Right cardiac atrium (tissue), 5 donors: ENCODE measurements around the gene TMEM120B. TPM values are rescaled to one million over a fixed set of nuclear protein-coding genes. Genes with fewer than 3 reads are reported as not detected.
"Not testable (repeated sequence)": the region's sequence is repeated elsewhere in the genome, so short reads cannot be mapped to it uniquely, and the experiment has no call there.

Experiments
- ATAC-seq, 2 donors: fragments of 200-7000 bp; cut with Tn5 transposase; one replicate each; pipeline versions ENCODE4 v1.8.0 to v1.9.1; 2020; ENCODE audit warnings: moderate library complexity in 2 of 2, mild to moderate bottlenecking in 1 of 2
- DNase-seq, 3 donors: peaks; one replicate each; pipeline ENCODE4 v3.0.0-alpha.2; 2020
- H3K27ac ChIP-seq: one replicate; pipeline ENCODE4 v1.5.1; 2013; ENCODE audit warnings: mild to moderate bottlenecking, low read length, control low read depth, moderate library complexity
- H3K27me3 ChIP-seq: one replicate; pipeline ENCODE4 v1.6.1; 2013; ENCODE audit not compliant: control insufficient read depth, insufficient read depth
- H3K4me1 ChIP-seq: one replicate; pipeline ENCODE4 v1.6.1; 2013; ENCODE audit warnings: low read length; ENCODE audit not compliant: control insufficient read depth, insufficient read depth
- H3K4me3 ChIP-seq: one replicate; pipeline ENCODE4 v1.5.1; 2013; ENCODE audit warnings: low read length, control low read depth
- H3K9me3 ChIP-seq: one replicate; pipeline ENCODE4 v1.6.1; 2013; ENCODE audit warnings: low read length; ENCODE audit not compliant: control insufficient read depth
- WGBS: extraction: QIAGEN DNeasy Blood & Tissue Kit; methylation state at CpG from one replicate; pipeline ENCODE4 v1.1.7; 2013; 5-methylcytosine and 5-hydroxymethylcytosine counted together
- intact Hi-C, 4 donors: fragments of 100-400 bp; cut with DNase I; formaldehyde crosslinking; loops; one replicate each; pipeline versions ENCODE4 v1.11.0 to v1.14.0; 2022 to 2023
- polyA plus RNA-seq: library from polyadenylated mRNA; stranded (reverse); fragments of 200-250 nt; gene quantifications from one replicate; pipeline ENCODE4 v1.2.3, GENCODE V29; 2013
- total RNA-seq, 4 donors: library from RNA; stranded (reverse); fragmentation: NEBNext Ultra II Directional; extraction: Animal tissue kit (Norgen Biotek cat#: 25700); gene quantifications; one replicate each; pipeline ENCODE4 v1.2.1, GENCODE V29; 2021
- donor health status: healthy with polysubstance abuse.
- donor health status: DM: no; HTN: yes; CAD: no.
- donor health status: DM: no; HTN: no; CAD: no.
- donor health status: DM: no; HTN: yes; CAD: no; lungs with severe emphysema.
- donor health status: DM: yes; HTN: yes; CAD: no.

Gene TMEM120B
- total and polyA plus RNA-seq, 5 donors = 5.8 to 7.6 (median 6.7) TPM

DNA sequence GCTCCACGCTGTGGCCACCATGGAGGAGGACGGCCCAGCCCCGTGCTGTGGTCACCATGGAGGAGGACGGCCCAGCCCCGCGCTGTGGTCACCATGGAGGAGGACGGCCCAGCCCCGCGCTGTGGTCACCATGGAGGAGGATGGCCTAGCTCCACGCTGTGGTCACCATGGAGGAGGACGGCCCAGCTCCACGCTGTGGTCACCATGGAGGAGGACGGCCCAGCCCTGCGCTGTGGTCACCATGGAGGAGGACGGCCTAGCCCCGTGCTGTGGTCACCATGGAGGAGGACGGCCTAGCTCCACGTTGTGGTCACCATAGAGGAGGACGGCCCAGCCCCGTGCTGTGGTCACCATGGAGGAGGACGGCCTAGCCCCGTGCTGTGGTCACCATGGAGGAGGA lies 46.0 kb downstream of the TMEM120B start:
- ATAC-seq, H3K9me3 ChIP-seq, intact Hi-C loops, H3K27me3 ChIP-seq, H3K4me3 ChIP-seq, DNase-seq, H3K27ac ChIP-seq, H3K4me1 ChIP-seq: not testable (repeated sequence)
- 94% methylated on average over 22 of the region's 22 CpGs for WGBS

DNA sequence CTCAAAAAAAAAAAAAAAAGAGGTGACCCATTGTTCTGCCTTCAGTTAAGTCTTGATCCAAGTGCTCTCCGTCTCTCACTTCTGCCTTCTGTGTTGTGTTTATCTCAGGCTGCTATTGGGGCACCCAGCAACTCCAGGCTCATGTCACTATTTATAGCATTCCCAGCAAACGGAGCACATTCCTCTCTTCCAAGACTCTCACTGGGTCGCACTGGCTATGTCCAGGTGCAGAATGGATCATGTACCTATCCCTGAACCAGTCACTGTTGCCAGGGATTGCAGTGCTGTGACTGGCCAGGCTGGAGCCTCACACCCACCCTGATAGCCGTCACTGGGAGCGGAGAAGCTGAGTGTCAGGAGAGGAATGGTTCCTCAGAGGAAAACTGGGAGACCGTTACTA lies 49.7 kb downstream of the TMEM120B start:
- H3K4me3 ChIP-seq = no peak overlapping the region
- 52% methylated on average over 6 of the region's 6 CpGs for WGBS
- no peaks in the 10 kb centered on the region for H3K9me3 ChIP-seq
- H3K27me3 ChIP-seq = no peaks in the 10 kb centered on the region
- DNase-seq = peak in 1 of 3 donors; percentile 18
- ATAC-seq = peak; percentile 63 to 71
- H3K4me1 ChIP-seq = no peaks in the 10 kb centered on the region
- H3K27ac ChIP-seq = no peak overlapping the region
- intact Hi-C loops = no loop called here

DNA sequence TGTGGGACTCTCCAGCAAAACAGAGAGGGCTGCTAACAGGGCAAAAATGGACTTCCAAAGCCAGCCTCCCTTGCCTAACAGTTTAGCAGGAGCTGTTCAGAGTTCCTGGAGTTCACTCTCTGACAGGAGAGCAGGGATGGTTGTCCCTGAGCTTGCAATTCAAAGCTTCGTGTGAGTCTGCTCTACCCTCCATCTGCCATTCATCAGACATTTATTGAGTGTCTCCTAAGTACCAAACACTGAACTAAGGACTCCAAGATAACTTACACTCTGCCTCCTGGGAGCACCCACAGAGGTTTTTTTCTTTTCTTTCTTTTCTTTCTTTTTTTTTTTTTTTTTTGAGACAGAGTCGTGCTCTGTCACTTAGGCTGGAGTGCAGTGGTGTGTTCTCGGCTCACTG lies 52.3 kb downstream of the TMEM120B start:
- Histone ChIP-seq H3K27ac (no peak overlapping the region), H3K4me3 (no peak overlapping the region), H3K9me3 (no peaks in the 10 kb centered on the region), H3K27me3 (no peaks in the 10 kb centered on the region), H3K4me1 (peaks cover 7% of the 10 kb centered on the region)
- ATAC-seq (no peak), DNase-seq (no peak)
- intact Hi-C loops = no loop called here
- WGBS = 94% methylated on average over 3 of the region's 3 CpGs

DNA sequence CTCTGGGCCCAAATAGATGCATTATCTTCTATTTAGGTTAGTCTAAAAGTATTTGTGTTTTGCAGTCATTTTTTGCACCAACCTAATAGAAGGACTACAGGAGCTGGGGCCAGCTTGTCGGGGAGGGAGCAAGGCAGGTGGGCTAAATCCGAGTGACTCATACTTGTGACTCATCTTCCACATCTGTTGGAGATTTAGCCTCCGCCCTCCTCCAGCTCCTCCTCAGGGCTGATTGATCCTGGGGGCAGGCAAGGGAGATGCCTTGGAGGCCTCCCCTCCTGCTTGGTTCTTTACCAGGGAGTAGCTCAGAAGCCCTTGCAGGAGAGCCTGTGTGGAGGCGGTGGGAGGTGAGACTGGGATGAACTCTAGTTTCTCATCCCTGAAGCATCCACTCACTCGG lies 53.0 kb downstream of the TMEM120B start:
- Histone ChIP-seq H3K9me3 (no peaks in the 10 kb centered on the region), H3K27me3 (no peaks in the 10 kb centered on the region), H3K4me3 (no peak overlapping the region), H3K27ac (no peak overlapping the region), H3K4me1 (peaks cover 10% of the 10 kb centered on the region)
- WGBS = 84% methylated on average over 5 of the region's 5 CpGs
- intact Hi-C loops = no loop called here
- ATAC-seq = no peak
- peak in 1 of 3 donors; percentile 3 for DNase-seq

DNA sequence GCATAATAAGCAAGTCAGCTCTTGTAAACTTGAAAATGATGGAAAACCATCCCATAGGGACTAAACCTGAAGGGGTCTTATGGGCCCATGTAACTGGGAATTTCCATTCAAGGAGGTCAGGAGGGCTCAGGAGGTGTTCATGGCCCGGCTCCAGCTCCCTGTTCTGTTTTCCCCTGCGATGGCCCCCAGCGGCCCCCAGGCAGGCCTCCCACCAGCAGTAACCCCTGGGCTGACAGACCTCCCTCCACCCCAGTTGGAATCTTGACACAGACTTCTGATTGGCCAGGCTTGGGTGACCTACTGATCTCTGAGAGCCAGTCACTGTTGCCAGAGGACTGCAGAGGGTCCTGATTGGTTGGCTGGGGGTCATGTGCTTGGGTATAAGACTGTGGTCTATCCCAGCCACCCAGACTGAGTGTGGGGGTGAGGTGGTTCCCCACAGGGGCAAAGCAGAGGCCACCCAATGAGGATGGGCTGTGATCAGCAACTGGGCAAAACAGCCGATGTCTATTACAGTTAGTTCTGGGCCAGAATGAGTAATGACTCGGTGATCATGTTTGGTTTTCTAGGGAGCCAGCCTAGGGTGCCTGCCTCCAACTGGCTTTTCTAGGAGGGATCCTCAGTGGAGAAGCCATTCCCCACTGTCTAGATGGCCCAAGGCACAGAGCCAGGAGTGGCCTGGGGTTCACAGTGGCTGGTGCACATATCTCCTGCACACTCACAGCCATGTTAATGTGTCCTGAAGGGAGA lies 53.9 kb downstream of the TMEM120B start:
- intact Hi-C loops = no loop called here
- H3K4me3 ChIP-seq = no peak overlapping the region
- no peaks in the 10 kb centered on the region for H3K9me3 ChIP-seq
- ATAC-seq = no peak
- peaks cover 10% of the 10 kb centered on the region for H3K4me1 ChIP-seq
- H3K27me3 ChIP-seq = no peaks in the 10 kb centered on the region
- DNase-seq = no peak
- H3K27ac ChIP-seq = no peak overlapping the region
- WGBS = 86% methylated on average over 5 of the region's 5 CpGs

DNA sequence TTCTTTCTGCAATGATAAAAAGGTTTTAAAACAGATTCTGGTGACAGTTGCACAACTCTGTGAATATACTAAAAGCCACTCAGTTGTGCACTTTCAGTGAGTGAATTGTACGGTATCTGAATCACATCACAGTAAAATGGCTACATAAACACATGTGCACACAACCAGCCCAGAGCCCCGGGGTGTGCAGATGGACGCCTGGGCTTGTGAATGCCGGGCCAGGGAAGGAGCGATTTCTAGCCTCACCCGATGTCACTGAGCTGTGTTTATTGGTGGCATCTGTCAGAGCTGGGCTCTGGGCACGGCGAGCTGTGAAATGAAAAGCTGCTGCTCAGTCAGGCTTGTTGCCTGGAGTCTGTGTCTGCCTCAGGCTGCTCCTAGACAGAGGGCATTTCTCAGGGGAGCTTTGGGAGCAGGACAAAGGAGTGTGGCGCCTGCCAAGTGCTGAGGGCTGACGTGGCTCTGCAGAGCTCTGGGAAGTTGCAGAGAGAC lies 55.0 kb downstream of the TMEM120B start:
- DNase-seq = peak; percentile 80 to 89 (median 88)
- H3K27me3 ChIP-seq = no peaks in the 10 kb centered on the region
- peak; percentile 84 to 87 for ATAC-seq
- peak overlapping the region; percentile 54 for H3K27ac ChIP-seq
- intact Hi-C loops = no loop called here
- no peaks in the 10 kb centered on the region for H3K9me3 ChIP-seq
- WGBS = 15% methylated on average over 10 of the region's 10 CpGs
- peaks cover 10% of the 10 kb centered on the region for H3K4me1 ChIP-seq
- H3K4me3 ChIP-seq = no peak overlapping the region

DNA sequence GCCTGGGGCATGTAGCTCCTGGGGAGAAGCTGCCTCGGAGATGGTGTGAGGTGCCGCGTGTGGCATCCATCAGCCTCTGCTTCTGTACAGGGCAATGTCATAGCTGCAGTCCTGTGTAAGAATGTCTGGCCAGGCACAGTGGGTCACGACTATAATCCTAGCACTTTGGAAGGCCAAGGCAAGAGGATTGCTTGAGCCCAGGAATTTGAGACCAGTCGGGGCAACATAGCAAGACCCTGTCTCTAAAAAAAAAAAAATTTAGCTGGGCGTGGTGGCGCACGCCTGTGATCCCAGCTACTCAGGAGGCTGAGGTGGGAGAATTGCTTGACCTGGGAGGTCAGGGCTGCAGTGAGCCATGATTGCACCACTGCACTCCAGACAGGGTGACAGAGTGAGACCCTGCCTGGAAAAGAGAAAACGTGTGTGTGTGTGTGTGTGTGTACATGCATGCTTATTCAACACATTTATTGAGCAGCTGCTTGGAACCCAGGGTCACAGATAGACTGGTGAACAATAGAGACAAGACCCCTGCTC lies 56.8 kb downstream of the TMEM120B start:
- H3K4me3 ChIP-seq = no peak overlapping the region
- H3K4me1 ChIP-seq = peaks cover 10% of the 10 kb centered on the region
- peak overlapping the region; percentile 24 for H3K27ac ChIP-seq
- ATAC-seq = no peak
- intact Hi-C loops = no loop called here
- no peaks in the 10 kb centered on the region for H3K27me3 ChIP-seq
- no peak for DNase-seq
- H3K9me3 ChIP-seq = no peaks in the 10 kb centered on the region
- 91% methylated on average over 9 of the region's 9 CpGs for WGBS

DNA sequence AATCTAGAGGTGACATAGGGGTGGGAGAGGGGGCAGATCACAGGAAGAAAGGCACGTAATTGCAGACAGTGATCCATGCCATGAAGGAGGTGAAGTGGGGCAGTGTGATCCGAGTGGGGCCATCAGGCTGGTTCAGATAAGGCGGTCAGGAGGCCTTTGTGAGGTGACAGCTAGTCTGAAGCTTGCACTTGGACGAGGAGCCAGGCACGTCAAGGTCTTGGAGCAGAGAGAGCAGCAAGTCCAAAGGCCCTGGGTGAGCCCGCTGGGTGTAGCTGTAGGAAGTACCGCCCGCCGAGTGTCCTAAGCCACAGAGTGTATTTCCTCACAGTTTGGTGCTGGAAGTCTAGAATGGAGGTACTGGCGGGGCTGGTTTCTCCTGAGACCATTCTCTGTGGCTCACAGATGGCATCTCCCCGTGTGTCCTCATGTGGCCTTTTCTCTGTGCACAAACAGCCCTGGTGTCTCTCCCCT lies 57.3 kb downstream of the TMEM120B start:
- WGBS = 66% methylated on average over 11 of the region's 11 CpGs
- intact Hi-C loops = loop anchor here in 2 of 4 donors (5.0 kb wide), 2 partner anchors 68 to 73 kb away; no protein-coding TSS in a partner anchor
- Histone ChIP-seq H3K4me1 (peaks cover 10% of the 10 kb centered on the region), H3K27me3 (no peaks in the 10 kb centered on the region), H3K4me3 (no peak overlapping the region), H3K27ac (peak overlapping the region; percentile 11), H3K9me3 (no peaks in the 10 kb centered on the region)
- peak; percentile 13 to 30 for ATAC-seq
- DNase-seq = no peak

DNA sequence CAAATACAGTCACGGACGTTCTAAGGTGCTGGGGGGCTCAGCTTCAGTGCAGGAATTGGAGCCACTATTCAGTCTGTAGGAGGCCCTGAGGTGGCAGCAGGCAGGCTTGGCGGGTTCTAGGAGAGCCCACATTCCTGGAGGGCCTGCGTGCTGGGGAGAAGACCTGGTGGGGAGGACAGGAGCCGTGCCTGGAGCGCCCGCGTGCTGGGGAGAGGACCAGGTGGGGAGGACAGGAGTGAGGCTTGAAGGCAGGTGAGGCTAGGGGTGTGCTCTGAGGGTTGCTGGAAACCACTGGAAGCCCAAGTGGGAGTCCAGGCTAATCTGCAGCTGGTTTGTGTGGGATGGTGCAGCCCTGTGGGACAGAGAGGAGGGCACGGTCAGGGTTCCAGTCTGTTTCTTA lies 57.8 kb downstream of the TMEM120B start:
- H3K4me3 ChIP-seq = no peak overlapping the region
- no peak for ATAC-seq
- WGBS = 80% methylated on average over 9 of the region's 9 CpGs
- peaks cover 10% of the 10 kb centered on the region for H3K4me1 ChIP-seq
- no peaks in the 10 kb centered on the region for H3K27me3 ChIP-seq
- DNase-seq = peak in 1 of 3 donors; percentile 28
- H3K27ac ChIP-seq = peak overlapping the region; percentile 11
- H3K9me3 ChIP-seq = no peaks in the 10 kb centered on the region
- intact Hi-C loops = loop anchor here in 2 of 4 donors (5.0 kb wide), 2 partner anchors 68 to 73 kb away; no protein-coding TSS in a partner anchor

DNA sequence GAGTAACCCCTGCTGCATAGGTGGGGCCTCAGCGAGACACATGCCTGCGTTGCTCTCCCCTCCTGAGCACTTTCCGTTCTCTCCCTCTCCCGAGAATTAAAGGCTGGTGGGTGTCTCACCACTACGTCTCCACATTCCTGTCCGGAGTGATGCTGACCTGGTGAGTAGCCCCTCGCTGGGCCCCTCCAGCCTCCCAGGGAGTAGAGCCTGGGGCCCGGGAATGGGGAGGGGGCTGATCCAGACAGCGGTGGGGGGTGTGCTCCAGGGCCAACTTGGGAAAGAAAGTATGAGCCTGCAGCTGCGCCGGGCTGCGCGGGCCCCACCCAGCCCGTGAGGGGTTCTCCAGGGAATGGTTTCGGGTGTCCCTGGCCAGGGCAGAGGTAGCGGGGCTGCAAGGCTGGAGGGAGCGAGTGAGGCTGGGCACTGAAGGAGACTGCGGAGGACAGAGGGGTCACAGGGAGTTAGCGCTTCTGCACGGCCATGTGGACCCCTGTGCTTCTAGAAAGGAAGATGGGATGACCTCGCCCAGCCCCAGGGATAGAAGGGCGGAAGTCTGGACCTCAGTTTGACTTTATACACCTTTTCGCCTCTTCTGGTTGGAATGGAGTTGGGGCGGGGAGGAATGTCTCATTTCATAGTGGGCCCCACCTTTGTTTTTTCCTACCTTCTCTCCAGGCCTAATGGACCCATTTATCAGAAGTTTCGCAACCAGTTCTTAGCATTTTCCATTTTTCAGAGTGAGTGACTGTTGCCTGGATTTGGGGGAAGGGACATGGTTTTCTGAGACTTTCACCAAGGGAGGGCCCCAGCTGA lies 58.5 kb downstream of the TMEM120B start:
- Histone ChIP-seq H3K27ac (no peak overlapping the region), H3K27me3 (no peaks in the 10 kb centered on the region), H3K4me1 (peaks cover 10% of the 10 kb centered on the region), H3K4me3 (no peak overlapping the region), H3K9me3 (no peaks in the 10 kb centered on the region)
- ATAC-seq (no peak), DNase-seq (peak in 1 of 3 donors; percentile 42)
- intact Hi-C loops = loop anchor here in 2 of 4 donors (5.0 kb wide), 2 partner anchors 69 to 74 kb away; no protein-coding TSS in a partner anchor
- 86% methylated on average over 25 of the region's 25 CpGs for WGBS
